HEK293 (cell line): ENCODE data around the gene KRT9.

Source experiments
- BCL11A ChIP-seq: fragments of 450-650 bp; formaldehyde crosslinking; IDR thresholded peaks from 2 replicates; pipeline ENCODE4 v1.5.1; 2016; ENCODE audit warnings: low read depth, missing biosample characterization, missing genetic modification characterization
- SCRT1 ChIP-seq: fragments of 450-650 bp; formaldehyde crosslinking; IDR thresholded peaks from 2 replicates; pipeline ENCODE4 v1.5.1; 2016; ENCODE audit warnings: missing biosample characterization, missing genetic modification characterization, borderline replicate concordance
- SP2 ChIP-seq: fragments of 450-650 bp; formaldehyde crosslinking; IDR thresholded peaks from 2 replicates; pipeline ENCODE4 v1.5.1; 2016; ENCODE audit warnings: missing biosample characterization, missing genetic modification characterization
- ZNF239 ChIP-seq: fragments of 450-650 bp; formaldehyde crosslinking; IDR thresholded peaks from 2 replicates; pipeline ENCODE4 v1.5.1; 2016; ENCODE audit warnings: missing biosample characterization, missing genetic modification characterization
- ZNF423 ChIP-seq: fragments of 450-650 bp; formaldehyde crosslinking; IDR thresholded peaks from 2 replicates; pipeline ENCODE4 v1.5.1; 2016; ENCODE audit warnings: missing biosample characterization, missing genetic modification characterization
- ZNF558 ChIP-seq: fragments of 450-650 bp; formaldehyde crosslinking; IDR thresholded peaks from 2 replicates; pipeline ENCODE4 v1.5.1; 2016; ENCODE audit warnings: missing biosample characterization, missing genetic modification characterization
- ZNF626 ChIP-seq: fragments of 450-650 bp; sonication (Bioruptor Pico); formaldehyde crosslinking; IDR thresholded peaks from 2 replicates; pipeline ENCODE4 v1.5.1; 2018; ENCODE audit warnings: missing biosample characterization, missing genetic modification characterization, inconsistent platforms
- TF ChIP-seq, protein P1 (sequence below): fragments of 450-650 bp; formaldehyde crosslinking; IDR thresholded peaks from 2 replicates; pipeline ENCODE4 v1.5.1; 2016; ENCODE audit warnings: missing biosample characterization, missing genetic modification characterization, low read depth
- TF ChIP-seq, protein P2 (sequence below): fragments of 450-650 bp; formaldehyde crosslinking; IDR thresholded peaks from 2 replicates; pipeline ENCODE4 v1.5.1; 2016; ENCODE audit warnings: missing biosample characterization, missing genetic modification characterization
- TF ChIP-seq, protein P3 (sequence below): IDR thresholded peaks from 2 replicates; pipeline ENCODE4 v1.6.1; 2011; ENCODE audit warnings: mild to moderate bottlenecking, low read depth, low read length, borderline replicate concordance
- TF ChIP-seq, protein P4 (sequence below): fragments of 450-650 bp; formaldehyde crosslinking; IDR thresholded peaks from 2 replicates; pipeline ENCODE4 v1.5.1; 2016; ENCODE audit warnings: missing biosample characterization, missing genetic modification characterization

DNA sequence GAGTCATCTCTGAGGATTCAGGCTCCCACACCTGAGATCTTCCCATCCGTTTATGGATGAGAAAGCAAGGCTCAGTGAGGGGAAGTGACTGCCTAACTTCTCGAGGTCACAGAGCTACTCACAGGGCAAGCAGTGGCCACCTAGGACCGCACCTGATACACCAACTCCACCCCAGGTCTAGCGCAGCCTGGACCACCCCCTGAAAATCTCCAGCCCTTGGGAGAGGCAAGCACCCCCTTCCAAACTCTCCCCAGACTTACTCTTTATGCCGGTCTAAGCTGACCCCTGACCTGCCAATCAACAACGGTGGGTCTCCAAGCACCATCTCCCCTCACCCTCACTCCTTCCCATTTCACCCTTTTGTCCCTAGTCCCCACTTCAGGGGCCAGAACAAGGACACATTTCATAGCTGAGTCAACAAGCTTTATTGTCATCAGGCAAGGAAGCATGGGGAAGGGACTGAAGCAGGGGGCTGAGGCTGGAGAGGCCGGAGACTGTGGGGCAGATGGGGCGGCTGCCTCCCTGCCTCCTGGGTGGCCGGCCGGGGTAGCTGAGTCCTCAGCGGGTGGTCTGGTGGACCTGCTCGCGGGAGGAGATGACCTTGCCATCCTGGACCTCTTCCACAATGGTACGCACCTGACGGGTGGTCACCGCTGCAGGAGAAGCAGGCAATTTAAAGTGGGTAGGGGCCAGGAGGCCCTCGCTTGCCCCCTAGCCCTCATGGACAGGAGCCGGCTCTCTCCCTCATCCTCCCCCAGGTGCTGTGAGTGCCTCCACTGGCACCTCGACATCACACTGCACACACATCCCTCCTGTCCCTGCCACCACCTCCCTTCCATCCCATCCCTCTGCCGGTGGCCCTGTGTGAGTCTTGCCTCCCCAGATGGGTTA lies 47.4 kb upstream of the KRT9 start:
- TF ChIP-seq SCRT1 (tag by site-specific recombination) (no peak), SP2 (tag by site-specific recombination) (no peak), ZNF558 (no peak), ZNF626 (tag by site-specific recombination) (no peak), ZNF423 (tag by site-specific recombination) (no peak), BCL11A (tag by site-specific recombination) (no peak), ZNF239 (tag by site-specific recombination) (no peak)
- TF ChIP-seq, protein P1, sequence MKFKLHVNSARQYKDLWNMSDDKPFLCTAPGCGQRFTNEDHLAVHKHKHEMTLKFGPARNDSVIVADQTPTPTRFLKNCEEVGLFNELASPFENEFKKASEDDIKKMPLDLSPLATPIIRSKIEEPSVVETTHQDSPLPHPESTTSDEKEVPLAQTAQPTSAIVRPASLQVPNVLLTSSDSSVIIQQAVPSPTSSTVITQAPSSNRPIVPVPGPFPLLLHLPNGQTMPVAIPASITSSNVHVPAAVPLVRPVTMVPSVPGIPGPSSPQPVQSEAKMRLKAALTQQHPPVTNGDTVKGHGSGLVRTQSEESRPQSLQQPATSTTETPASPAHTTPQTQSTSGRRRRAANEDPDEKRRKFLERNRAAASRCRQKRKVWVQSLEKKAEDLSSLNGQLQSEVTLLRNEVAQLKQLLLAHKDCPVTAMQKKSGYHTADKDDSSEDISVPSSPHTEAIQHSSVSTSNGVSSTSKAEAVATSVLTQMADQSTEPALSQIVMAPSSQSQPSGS (tag by site-specific recombination): no peak
- TF ChIP-seq, protein P2, sequence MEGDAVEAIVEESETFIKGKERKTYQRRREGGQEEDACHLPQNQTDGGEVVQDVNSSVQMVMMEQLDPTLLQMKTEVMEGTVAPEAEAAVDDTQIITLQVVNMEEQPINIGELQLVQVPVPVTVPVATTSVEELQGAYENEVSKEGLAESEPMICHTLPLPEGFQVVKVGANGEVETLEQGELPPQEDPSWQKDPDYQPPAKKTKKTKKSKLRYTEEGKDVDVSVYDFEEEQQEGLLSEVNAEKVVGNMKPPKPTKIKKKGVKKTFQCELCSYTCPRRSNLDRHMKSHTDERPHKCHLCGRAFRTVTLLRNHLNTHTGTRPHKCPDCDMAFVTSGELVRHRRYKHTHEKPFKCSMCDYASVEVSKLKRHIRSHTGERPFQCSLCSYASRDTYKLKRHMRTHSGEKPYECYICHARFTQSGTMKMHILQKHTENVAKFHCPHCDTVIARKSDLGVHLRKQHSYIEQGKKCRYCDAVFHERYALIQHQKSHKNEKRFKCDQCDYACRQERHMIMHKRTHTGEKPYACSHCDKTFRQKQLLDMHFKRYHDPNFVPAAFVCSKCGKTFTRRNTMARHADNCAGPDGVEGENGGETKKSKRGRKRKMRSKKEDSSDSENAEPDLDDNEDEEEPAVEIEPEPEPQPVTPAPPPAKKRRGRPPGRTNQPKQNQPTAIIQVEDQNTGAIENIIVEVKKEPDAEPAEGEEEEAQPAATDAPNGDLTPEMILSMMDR: no peak
- TF ChIP-seq, protein P3, sequence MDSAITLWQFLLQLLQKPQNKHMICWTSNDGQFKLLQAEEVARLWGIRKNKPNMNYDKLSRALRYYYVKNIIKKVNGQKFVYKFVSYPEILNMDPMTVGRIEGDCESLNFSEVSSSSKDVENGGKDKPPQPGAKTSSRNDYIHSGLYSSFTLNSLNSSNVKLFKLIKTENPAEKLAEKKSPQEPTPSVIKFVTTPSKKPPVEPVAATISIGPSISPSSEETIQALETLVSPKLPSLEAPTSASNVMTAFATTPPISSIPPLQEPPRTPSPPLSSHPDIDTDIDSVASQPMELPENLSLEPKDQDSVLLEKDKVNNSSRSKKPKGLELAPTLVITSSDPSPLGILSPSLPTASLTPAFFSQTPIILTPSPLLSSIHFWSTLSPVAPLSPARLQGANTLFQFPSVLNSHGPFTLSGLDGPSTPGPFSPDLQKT: no peak
- TF ChIP-seq, protein P4, sequence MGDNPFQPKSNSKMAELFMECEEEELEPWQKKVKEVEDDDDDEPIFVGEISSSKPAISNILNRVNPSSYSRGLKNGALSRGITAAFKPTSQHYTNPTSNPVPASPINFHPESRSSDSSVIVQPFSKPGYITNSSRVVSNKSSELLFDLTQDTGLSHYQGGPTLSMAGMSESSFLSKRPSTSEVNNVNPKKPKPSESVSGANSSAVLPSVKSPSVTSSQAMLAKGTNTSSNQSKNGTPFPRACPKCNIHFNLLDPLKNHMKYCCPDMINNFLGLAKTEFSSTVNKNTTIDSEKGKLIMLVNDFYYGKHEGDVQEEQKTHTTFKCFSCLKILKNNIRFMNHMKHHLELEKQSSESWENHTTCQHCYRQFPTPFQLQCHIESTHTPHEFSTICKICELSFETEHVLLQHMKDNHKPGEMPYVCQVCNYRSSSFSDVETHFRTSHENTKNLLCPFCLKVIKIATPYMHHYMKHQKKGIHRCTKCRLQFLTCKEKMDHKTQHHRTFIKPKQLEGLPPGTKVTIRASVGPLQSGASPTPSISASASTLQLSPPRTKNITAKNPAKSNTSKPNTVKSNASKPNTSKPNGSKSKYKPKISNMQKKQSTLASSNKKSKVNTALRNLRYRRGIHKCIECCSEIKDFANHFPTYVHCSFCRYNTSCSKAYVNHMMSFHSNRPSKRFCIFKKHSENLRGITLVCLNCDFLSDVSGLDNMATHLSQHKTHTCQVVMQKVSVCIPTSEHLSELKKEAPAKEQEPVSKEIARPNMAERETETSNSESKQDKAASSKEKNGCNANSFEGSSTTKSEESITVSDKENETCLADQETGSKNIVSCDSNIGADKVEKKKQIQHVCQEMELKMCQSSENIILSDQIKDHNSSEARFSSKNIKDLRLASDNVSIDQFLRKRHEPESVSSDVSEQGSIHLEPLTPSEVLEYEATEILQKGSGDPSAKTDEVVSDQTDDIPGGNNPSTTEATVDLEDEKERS: no peak
